Measurements from ENCODE around the gene GCLC.
A peak's percentile ranks its signal among the peaks of the same experiment; 100 is the strongest.
"Not testable (repeated sequence)": the region's sequence is repeated elsewhere in the genome, so short reads cannot be mapped to it uniquely, and the experiment has no call there.

GCLC gene

GRCh38 chr6:53487080-53487479, 57.8 kb downstream of the GCLC start:
- no peak for DNase-seq

DNA sequence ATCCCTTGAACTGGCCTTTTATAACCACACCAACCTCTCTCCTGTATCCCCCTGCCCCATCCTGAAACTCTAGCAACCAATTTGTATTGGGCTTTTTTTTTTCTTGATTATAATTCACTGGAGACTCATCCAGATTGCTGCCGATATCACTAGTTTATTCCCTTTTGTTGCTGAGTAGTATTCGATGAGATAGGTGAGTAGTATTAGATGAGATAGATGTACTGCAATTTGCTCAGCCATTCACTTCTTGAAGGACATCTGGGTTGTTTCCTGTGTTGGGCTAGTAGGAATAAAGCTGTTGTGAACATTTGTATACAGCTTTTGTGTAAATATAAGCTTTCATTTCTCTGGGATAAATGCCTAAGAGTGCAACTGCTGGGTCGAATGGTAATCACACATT, 58.2 kb downstream of the GCLC start:
- DNase-seq = no peak

- peak; percentile 62 to 67 for DNase-seq
Measured at GRCh38 chr6:53484476-53485280, 60.2 kb downstream of the GCLC start.

- no peak for DNase-seq
Measured at GRCh38 chr6:53483423-53484353, 61.2 kb downstream of the GCLC start.

DNA sequence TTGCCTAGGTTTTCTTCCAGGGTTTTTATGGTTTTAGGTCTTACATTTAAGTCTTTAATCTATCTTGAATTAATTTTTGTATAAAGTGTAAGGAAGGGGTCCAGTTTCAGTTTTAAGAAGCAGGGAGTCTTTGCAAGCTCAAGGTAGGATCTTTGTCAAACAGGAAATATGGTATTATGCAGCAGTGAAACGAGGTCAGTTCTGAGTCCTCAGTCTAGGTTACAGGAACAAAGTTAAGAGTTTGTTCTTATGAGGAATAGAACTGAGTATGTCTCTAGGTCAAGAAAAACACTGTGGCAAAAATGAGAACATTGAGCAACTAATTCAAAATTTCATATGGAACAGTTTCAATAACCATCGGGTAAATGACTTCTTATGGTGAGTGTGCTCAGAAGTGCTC, 63.6 kb downstream of the GCLC start:
- no peak for DNase-seq

DNA sequence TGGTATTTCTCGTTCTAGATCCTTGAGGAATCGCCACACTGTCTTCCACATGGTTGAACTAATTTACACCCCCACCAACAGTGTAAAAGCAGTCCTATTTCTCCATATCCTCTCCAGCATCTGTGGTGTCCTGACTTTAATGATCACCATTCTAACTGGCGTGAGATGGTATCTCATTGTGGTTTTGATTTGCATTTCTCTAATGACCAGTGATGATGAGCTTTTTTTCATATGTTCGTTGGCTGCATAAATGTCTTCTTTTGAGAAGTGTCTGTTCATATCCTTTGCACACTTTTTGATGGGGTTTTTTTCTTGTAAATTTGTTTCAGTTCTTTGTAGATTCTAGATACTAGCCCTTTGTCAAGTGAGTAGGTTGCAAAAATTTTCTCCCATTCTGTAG, 64.1 kb downstream of the GCLC start:
- not testable (repeated sequence) for DNase-seq

DNA sequence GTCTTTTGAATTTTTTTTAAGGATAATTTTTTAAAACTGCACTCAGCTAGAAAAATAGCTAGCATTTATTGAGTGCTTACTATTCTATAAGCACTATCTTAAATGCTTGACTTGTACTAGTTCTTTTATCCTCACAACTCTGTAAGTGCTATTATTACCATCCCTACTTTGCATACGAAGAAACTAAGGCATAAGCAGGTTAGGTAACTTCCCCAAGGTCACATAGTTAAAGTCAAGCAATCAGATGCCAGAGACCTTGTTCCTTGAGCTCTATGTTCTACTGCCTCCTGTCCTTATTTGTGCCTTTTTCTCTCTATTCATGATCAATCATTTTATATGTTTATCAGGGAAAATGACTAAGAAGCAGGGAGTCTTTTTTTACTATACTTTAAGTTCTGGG, 65.0 kb downstream of the GCLC start:
- no peak for DNase-seq

DNA sequence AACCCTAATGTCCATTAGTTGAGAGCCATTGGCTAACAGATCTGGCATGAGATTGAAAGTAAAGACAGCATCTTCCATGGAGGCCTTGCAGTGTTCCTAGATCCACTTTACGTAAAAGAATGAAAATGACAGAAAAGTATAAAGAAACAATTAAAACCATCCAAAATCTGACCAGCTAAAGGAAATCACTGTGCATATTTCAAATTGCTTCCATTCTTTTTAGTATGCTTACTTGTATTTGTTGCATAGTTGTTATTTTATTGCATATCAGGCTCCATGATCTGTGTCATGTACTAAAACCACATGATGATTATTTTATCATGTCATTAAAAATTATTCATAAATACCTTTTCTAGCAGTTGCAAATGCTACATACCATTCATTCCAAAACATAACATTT, 67.9 kb downstream of the GCLC start:
- DNase-seq = no peak

GRCh38 chr6:53474010-53474409, 70.9 kb downstream of the GCLC start:
- DNase-seq = no peak

DNA sequence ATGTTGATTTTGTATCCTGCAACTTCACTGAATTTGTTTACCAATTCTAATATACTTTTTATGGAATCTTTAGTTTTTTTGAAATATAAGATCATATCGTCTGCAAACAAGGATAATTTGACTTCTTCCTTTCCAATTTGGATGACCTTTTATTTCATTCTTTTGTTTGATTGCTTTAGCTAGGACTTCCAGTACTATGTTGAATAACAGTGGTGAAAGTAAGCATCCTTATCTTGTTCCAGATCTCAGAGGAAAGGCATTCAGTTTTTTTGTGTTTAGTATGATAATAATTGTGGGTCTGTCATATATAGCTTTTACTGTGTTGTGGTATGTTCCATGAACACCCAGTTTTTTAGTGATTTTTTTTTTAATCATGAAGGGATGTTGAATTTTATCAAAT, 75.7 kb downstream of the GCLC start:
- no peak for DNase-seq

GRCh38 chr6:53466257-53466656, 78.6 kb downstream of the GCLC start:
- DNase-seq = no peak

DNA sequence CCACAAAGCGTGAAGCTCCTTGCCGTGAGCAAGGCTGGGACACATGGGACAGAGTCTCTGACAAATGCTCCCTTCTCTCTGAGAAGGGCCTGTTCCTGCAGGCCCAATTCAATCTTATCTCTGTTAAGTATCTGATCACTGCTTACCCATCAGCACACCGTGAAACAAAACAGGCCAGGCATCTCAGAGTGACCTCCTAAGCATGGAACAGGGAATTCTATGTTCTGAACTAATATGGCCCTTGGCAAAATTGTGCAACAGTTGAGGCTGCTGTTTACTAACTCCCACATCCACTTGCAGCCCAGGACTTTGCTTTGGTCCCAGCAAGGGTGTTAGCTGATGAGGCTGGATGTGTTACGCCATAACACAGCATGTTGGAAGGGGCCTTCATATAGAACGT, 79.2 kb downstream of the GCLC start:
- DNase-seq = no peak

- DNase-seq = no peak
Measured at GRCh38 chr6:53464927-53465460, 79.9 kb downstream of the GCLC start.

- no peak for DNase-seq
Measured at GRCh38 chr6:53464483-53464882, 80.4 kb downstream of the GCLC start.

GRCh38 chr6:53461696-53462095, 83.2 kb downstream of the GCLC start:
- DNase-seq = peak; percentile 37 to 54

DNA sequence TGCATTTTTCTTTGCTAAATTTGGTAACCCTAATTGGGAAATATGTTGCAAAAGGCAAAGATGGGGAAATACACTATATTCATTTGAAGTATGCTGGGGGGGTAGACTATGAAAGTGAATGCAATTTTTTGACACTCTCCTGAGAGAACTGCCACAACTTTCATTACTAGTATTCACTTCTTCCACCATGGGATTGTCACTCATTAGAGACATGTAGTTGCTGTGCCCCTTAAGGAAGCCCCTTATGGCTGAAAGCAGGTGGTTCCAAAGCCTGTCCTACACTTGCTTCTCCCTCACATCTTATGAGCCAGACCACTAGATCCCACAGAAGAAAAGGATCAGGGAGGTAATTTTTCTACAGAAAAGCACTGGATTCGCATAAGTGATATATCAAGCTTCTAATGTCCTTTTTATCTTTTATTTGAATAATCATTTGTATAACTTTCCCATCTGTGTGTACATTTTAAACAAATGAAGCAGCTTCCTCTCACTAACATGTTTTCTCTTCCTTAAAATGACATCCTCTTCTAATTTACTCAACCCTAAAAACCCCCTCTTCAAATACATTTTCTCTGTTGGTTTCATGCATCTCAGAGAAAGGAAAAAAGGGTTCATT, 83.8 kb downstream of the GCLC start:
- DNase-seq = peak; percentile 25 to 52

DNA sequence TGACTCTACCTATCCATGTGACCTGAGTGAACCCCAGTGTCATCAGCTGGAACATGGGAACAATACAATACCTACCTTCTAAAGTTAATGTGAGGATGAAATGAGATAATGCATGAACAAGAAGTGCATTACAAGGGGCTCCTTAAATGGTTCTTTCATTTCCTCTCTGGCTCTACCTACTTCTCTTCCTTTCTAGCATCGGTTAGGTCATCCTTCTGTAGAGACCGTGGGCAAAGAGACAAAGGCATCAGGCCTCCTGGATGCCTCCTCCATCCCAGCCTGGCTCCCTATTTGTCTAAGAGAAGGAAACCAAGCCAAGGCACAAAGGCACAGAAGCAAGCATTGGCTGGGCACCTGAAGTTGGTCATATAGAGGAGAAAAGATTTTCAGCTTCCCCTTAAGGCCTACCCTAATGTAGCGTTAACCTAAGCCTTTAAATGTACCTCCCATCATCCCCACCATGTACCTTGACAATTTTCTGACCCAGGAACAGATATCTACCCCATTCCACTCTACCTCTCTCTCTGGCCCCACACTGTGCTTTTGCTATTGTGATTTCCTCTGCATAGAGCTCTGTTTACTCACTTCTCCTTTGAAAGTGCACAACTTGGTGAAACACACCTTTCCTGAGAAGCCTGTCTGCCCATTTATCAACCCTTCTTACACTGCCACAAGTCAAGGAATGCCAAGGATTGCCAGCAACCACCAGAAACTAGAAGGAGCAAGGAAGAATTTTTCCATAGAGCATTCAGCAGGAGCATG, 86.6 kb downstream of the GCLC start:
- no peak for DNase-seq

DNA sequence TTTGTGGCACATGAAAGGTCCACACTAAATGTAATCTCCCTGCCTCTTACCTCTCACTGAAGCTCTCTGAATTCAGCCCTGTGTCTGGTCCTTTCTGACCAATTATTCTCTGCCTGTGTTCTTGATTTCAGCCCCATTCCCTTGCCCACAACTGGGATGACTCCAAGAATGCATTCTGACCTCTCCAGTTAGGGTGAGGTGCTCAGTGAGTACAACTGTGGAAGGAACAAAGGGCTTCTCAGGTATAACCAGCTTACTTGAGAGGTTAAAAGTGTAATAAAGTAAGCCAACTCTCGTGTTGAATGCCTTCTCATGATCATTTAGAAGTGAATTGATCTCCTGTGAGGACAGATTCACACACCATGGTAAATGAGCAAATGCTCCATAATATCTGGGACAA, 88.1 kb downstream of the GCLC start:
- no peak for DNase-seq

DNA sequence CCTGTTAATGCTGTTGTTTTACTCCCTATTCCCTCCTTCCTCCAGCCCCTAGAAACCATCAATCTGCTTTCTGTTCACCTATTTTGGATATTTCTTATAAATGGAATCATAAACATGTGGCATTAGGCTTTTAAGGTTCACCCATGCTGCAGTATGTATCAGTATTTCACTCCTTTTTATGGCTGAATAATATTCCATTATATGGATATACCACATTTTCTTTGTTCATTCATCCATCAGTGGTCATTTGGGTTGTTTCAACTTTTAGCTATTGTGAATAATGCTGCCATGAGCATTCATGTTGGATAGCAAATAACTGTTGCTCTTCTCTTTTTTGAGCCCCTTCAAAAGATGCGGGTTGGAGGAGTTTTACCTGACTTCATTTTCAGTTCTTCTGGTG, 89.2 kb downstream of the GCLC start:
- no peak for DNase-seq

DNA sequence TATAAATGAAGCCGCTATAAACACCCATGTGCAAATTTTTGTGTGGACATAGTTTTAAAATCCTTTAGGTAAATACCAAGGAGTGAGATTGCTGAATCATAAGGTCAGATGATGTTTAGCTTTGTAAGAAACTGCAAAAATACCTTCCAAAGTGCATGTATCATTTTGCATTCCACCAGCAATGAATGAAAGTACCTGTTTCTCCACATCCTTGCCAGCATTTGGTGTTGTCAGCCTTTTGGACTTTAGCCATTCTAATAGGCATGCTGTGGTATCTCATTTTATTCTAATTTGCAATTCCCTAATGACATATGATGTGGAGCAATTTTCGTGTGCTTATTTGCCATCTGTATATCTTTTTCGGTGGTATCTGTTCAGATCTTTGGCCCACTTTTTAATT, 93.7 kb downstream of the GCLC start:
- no peak for DNase-seq

DNA sequence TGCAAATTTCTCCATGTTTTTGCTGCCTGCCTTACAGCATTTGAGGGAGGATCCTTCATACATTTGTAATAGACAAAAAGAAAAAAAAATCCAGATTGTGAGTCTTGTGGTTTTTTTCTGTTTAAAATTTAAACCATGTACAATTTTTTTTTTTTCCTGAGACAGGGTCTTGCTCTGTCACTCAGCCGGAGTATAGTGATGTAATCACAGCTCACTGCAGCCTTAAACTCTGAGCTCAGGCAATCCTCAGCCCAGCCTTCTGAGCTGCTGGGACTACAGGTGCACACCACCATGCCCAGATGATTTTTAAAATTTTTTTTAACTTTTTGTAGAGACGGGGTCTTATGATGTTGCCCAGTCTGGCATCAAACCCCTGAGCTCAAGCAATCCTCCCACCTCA, 97.0 kb downstream of the GCLC start:
- DNase-seq = no peak

All from NCI-H2081 (cell line).